Retinal pigment epithelial cell (primary cell): ENCODE data around the gene NUCB1.

ENCODE experiments used
- DNase-seq: peaks from one replicate; pipeline ENCODE4 v3.0.0-alpha.2; 2010; ENCODE audit warnings: low read depth
- H3K4me3 ChIP-seq: 2 replicates; pipeline ENCODE4 v1.5.1; 2011; ENCODE audit warnings: mild to moderate bottlenecking, low read length, control low read depth, moderate library complexity
- CTCF ChIP-seq: conservative IDR thresholded peaks from 2 replicates; pipeline ENCODE4 v1.5.1; 2011; ENCODE audit warnings: low read depth, low read length, control low read depth, inconsistent platforms

The NUCB1 gene

GRCh38 chr19:48953990-48954594 is 54.0 kb downstream of the NUCB1 start:
- TF ChIP-seq CTCF = no peak
- no peak for DNase-seq

GRCh38 chr19:48954595-48955307 is 54.6 kb downstream of the NUCB1 start, which contains the start of gene BAX:
Gene BAX, plus strand, starts transcription at chr19:48954875. Its CDS starts 54 bp downstream, at chr19:48954929.
- TF ChIP-seq CTCF = no peak
- peak; percentile 83 for DNase-seq

More at GRCh38 chr19:48953990-48954594, 54.0 kb downstream of the NUCB1 start:
- peak overlapping the region; percentile 59 for H3K4me3 ChIP-seq

GRCh38 chr19:48955308-48955958 is 55.3 kb downstream of the NUCB1 start:
- no peak for DNase-seq
- H3K4me3 ChIP-seq = peak overlapping the region; percentile 74
- no peak for TF ChIP-seq CTCF

More at GRCh38 chr19:48954595-48955307, 54.6 kb downstream of the NUCB1 start, which contains the start of gene BAX:
- peak within 1 kb of the TSS; percentile 74 for H3K4me3 ChIP-seq

GRCh38 chr19:48958006-48958405 is 57.9 kb downstream of the NUCB1 start:
- H3K4me3 ChIP-seq = no peak overlapping the region
- TF ChIP-seq CTCF = no peak

GRCh38 chr19:48959341-48960239 is 59.5 kb downstream of the NUCB1 start:
- H3K4me3 ChIP-seq = no peak overlapping the region
- DNase-seq = no peak
- TF ChIP-seq CTCF = no peak

More at GRCh38 chr19:48958006-48958405, 57.9 kb downstream of the NUCB1 start:
- no peak for DNase-seq

- H3K4me3 ChIP-seq = no peak overlapping the region
- TF ChIP-seq CTCF = no peak
- DNase-seq = no peak
Observed at GRCh38 chr19:48961051-48961649, 61.0 kb downstream of the NUCB1 start.
